GM21390 (cell line): ENCODE measurements around the gene DYSF.

ENCODE experiments used
- ATAC-seq: cut with Tn5 transposase; IDR thresholded peaks from one replicate; pipeline ENCODE4 v1.9.1; 2021; ENCODE audit not compliant: unreplicated experiment

Gene DYSF

GRCh38 chr2:71598526-71598925, 145.2 kb downstream of the DYSF start:
- ATAC-seq: no peak

GRCh38 chr2:71599038-71599437, 145.7 kb downstream of the DYSF start:
- no peak for ATAC-seq

DNA sequence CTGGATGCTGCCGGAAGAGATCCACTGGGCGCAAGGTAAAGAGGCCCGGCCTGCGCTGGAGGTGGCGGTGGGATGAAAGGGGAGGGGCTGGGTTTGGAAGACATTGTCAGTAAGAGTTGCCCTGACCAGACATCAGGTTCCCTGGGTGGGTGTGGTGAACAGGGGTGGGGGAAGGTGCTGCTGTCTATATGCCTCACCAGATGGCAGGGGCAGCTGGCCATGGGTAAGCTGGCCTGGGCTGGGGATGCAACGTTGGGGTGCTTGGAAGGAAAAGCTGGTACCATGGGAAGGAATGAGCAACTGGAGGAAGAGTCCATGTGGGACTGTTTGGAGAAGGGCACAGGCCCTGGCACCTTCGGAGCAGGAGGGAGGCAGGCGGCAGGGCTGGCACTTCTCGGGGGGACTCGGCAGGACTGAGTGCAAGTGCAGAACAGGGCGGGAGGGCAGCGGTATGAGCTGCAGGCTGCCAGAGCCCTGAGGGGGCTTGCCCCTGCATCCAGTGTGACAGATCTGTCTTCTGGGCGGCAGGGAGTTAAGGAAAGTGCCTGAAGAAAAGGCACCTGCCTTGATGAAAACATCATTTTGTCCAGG, 146.4 kb downstream of the DYSF start:
- ATAC-seq: no peak

- ATAC-seq: no peak
Observed at GRCh38 chr2:71600555-71600954, 147.2 kb downstream of the DYSF start.

GRCh38 chr2:71601136-71602114, 148.1 kb downstream of the DYSF start:
- no peak for ATAC-seq

GRCh38 chr2:71602115-71602495, 148.7 kb downstream of the DYSF start:
- ATAC-seq: no peak

- ATAC-seq: no peak
Observed at GRCh38 chr2:71602581-71602980, 149.2 kb downstream of the DYSF start.

GRCh38 chr2:71603311-71603811, 150.0 kb downstream of the DYSF start:
- ATAC-seq: no peak

DNA sequence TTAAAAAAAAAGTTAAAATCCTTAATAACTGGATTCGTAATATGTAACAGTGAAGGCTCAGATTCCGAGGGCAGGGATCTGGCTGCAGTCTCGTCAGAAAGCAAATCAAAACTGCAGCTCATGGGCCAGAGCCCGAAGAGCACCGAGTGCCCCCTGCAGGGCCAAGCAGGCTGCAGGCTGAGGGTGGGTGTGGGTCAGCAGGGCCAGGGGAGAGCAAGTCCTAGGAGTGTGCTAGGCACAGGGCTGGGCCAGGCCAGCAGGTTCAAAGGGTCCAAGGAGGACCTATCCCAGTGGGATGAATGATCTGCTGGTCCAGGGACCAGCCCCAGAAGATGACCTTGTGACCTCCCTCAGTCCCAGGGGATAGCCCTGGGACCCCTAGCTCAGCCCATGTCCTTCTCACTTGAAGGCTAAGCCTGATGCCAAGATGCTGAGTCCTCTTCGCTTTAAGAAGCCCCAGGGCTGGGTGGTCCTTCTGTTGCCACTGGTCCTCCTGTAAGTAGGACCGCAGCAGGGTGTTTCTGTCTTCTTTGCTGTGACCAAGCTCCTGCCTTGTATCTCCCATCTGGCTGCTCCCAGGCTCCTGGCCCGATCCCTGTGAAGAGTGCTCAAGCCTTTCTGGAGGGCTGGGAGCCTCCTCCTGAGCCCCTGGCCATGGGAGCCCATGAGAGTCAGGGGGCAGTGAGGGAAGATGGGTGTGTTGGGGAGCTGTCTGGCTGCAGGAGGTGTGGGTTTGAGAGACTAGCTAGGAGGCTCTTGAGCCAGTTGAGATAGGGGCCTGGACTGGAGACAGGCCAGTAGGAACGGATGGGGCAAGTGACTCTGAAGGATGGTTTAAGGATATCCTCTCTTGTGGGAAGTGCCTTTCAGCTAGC, 150.7 kb downstream of the DYSF start:
- ATAC-seq: no peak

GRCh38 chr2:71604726-71605120, 151.4 kb downstream of the DYSF start:
- no peak for ATAC-seq

- ATAC-seq: no peak
Observed at GRCh38 chr2:71605173-71605641, 151.8 kb downstream of the DYSF start.

DNA sequence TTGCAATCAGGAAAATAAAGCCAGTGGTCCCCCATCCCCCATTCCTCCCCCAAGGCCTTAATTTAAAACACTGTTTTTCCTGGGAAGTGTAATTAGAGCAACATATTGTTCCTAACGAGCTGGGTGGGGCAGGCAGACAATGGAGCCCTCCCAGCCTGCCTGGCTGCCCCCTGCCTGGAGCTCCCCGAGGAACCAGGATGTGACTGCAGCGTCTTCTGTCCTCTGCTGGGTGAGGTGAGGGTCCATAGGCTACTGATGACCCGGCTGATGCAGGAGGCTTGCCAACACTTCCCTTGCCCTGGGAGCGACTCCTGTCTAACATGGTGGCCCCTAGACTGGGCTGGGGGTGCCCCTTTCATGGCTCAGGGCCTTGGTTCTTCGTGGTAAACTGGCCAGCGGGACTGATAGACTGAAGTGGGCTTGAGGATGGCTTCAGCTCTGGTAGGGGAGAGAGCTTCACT, 152.4 kb downstream of the DYSF start:
- ATAC-seq: no peak

- no peak for ATAC-seq
Observed at GRCh38 chr2:71606244-71606643, 152.9 kb downstream of the DYSF start.

- ATAC-seq: no peak
Observed at GRCh38 chr2:71607151-71607889, 154.0 kb downstream of the DYSF start.

GRCh38 chr2:71608034-71608433, 154.7 kb downstream of the DYSF start:
- no peak for ATAC-seq

DNA sequence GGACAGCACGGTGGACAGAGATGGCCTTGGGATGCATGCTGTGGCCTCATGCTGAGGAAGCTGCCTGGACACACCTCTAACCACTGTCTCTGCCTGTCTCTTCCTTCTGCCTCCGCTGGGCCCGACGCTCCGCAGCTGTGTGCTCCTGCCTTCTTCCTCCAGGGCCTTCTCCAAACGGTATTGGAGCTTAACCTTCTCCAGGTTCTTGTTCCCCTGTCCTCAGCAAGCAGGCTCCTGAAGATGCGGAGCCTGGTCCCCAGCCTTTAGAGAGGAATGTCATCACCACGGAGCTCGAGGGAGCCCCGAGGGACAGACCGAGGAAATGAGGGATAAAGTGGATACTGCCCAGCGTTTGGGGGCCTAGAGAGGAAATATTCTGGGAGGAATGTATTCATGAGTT, 155.1 kb downstream of the DYSF start:
- ATAC-seq: no peak

DNA sequence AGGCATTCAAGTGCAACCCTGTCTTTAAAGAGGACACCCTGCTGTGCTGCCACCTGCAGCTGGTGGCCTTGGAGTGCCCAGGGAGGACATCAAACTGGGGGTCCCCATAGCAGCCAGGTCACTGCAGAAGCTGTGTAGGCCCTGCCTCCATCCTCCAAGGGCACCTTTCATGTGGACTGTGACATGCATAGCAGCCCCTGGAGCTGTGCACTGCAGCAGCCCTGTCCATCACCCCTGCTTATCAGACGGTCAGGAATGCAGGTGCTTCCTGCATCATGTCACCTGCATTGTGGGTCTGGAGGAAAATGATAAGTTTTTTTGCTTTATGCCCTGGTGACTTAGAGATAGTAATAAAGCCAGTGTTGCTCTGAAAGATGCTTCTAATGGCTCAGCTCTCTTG, 155.7 kb downstream of the DYSF start:
- ATAC-seq: no peak

GRCh38 chr2:71609441-71609840, 156.1 kb downstream of the DYSF start:
- ATAC-seq: no peak

DNA sequence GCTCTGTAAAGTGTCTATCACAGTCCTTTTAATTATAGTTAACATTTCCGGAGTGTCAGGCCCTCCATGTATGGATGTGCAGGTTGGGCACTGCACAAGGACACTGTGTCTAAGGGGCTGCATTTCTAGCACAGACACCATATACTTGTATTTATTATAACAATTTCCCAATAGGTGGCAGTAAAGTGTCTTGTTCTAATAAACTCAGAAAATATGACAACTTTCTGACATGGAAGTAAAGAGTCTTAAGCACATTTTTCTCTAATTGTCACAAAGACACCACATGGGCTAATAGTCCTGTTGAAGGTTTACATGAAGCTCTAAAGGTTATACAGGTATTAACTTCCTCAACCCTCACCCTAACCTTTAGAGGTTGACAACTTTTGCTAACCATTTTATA, 156.6 kb downstream of the DYSF start:
- no peak for ATAC-seq

GRCh38 chr2:71610671-71611070, 157.3 kb downstream of the DYSF start:
- no peak for ATAC-seq
